ENCODE results near the gene LMBR1.

Gene LMBR1

GRCh38 chr7:156676263-156676662, 216.7 kb downstream of the LMBR1 start:
- no peaks in the 10 kb centered on the region for H3K9me3 ChIP-seq (ENCODE audit: control extremely low read depth in 1 of 5, control insufficient read depth in 4 of 5, insufficient read depth in 2 of 5, low read depth in 1 of 5, low read length in 4 of 5)
- H3K36me3 ChIP-seq (ENCODE audit: control insufficient read depth in 4 of 4, insufficient read depth in 4 of 4, low read length in 3 of 4), result peaks cover 17 to 62% (median 32%) of the 10 kb centered on the region in 4 experiments
- no peak for DNase-seq
- H3K27ac ChIP-seq (ENCODE audit: insufficient read depth in 1 of 2, low read depth in 1 of 2, low read length in 2 of 2, poor library complexity in 1 of 2, severe bottlenecking in 2 of 2), result no peak overlapping the region
- 95% methylated on average over 16 of the region's 19 CpGs for WGBS (ENCODE audit: insufficient coverage)
- ChIA-PET POLR2A (no interaction called here), CTCF (interaction anchor here (2.1 kb wide), 1 partner anchor 11 kb away, joined by 5 read pairs; no protein-coding TSS in a partner anchor)
- no peaks in the 10 kb centered on the region for H3K27me3 ChIP-seq (replicated peaks in 2 of 5; ENCODE audit: control insufficient read depth in 4 of 5, insufficient read depth in 5 of 5, low read length in 4 of 5)
- H3K4me3 ChIP-seq (ENCODE audit: control insufficient read depth in 1 of 7, extremely low read depth in 1 of 7, insufficient read depth in 4 of 7, low read depth in 2 of 7, low read length in 6 of 7), result no peak overlapping the region
- H3K4me1 ChIP-seq (ENCODE audit: control extremely low read depth in 1 of 4, control insufficient read depth in 4 of 4, insufficient read depth in 4 of 4, low read length in 3 of 4), result no peaks in the 10 kb centered on the region

GRCh38 chr7:156675721-156676120, 217.3 kb downstream of the LMBR1 start:
- 99% methylated on average over 7 of the region's 9 CpGs for WGBS (ENCODE audit: insufficient coverage)

GRCh38 chr7:156673902-156674301, 219.1 kb downstream of the LMBR1 start:
- Histone ChIP-seq H3K27ac (ENCODE audit: insufficient read depth in 1 of 2, low read depth in 1 of 2, low read length in 2 of 2, poor library complexity in 1 of 2, severe bottlenecking in 2 of 2) (no peak overlapping the region), H3K36me3 (ENCODE audit: control insufficient read depth in 4 of 4, insufficient read depth in 4 of 4, low read length in 3 of 4) (peaks cover 16 to 53% (median 29%) of the 10 kb centered on the region in 4 experiments), H3K27me3 (replicated peaks in 2 of 5; ENCODE audit: control insufficient read depth in 4 of 5, insufficient read depth in 5 of 5, low read length in 4 of 5) (no peaks in the 10 kb centered on the region), H3K4me3 (ENCODE audit: control insufficient read depth in 1 of 7, extremely low read depth in 1 of 7, insufficient read depth in 4 of 7, low read depth in 2 of 7, low read length in 6 of 7) (no peak overlapping the region), H3K4me1 (ENCODE audit: control extremely low read depth in 1 of 4, control insufficient read depth in 4 of 4, insufficient read depth in 4 of 4, low read length in 3 of 4) (no peaks in the 10 kb centered on the region), H3K9me3 (ENCODE audit: control extremely low read depth in 1 of 5, control insufficient read depth in 4 of 5, insufficient read depth in 2 of 5, low read depth in 1 of 5, low read length in 4 of 5) (no peaks in the 10 kb centered on the region)
- no peak for DNase-seq
- POLR2A ChIA-PET, result no interaction called here
- CTCF ChIA-PET, result no interaction called here
- 94% methylated on average over 6 of the region's 9 CpGs for WGBS (ENCODE audit: insufficient coverage)

More at GRCh38 chr7:156675721-156676120, 217.3 kb downstream of the LMBR1 start:
- Histone ChIP-seq H3K9me3 (ENCODE audit: control extremely low read depth in 1 of 5, control insufficient read depth in 4 of 5, insufficient read depth in 2 of 5, low read depth in 1 of 5, low read length in 4 of 5) (no peaks in the 10 kb centered on the region), H3K4me1 (ENCODE audit: control extremely low read depth in 1 of 4, control insufficient read depth in 4 of 4, insufficient read depth in 4 of 4, low read length in 3 of 4) (no peaks in the 10 kb centered on the region), H3K27me3 (replicated peaks in 2 of 5; ENCODE audit: control insufficient read depth in 4 of 5, insufficient read depth in 5 of 5, low read length in 4 of 5) (no peaks in the 10 kb centered on the region), H3K27ac (ENCODE audit: insufficient read depth in 1 of 2, low read depth in 1 of 2, low read length in 2 of 2, poor library complexity in 1 of 2, severe bottlenecking in 2 of 2) (no peak overlapping the region), H3K36me3 (ENCODE audit: control insufficient read depth in 4 of 4, insufficient read depth in 4 of 4, low read length in 3 of 4) (peaks cover 17 to 59% (median 32%) of the 10 kb centered on the region in 4 experiments), H3K4me3 (ENCODE audit: control insufficient read depth in 1 of 7, extremely low read depth in 1 of 7, insufficient read depth in 4 of 7, low read depth in 2 of 7, low read length in 6 of 7) (no peak overlapping the region)
- DNase-seq, result no peak
- ChIA-PET POLR2A (no interaction called here), CTCF (interaction anchor here (2.1 kb wide), 1 partner anchor 11 kb away, joined by 5 read pairs; no protein-coding TSS in a partner anchor)

- Histone ChIP-seq H3K4me1 (ENCODE audit: control extremely low read depth in 1 of 4, control insufficient read depth in 4 of 4, insufficient read depth in 4 of 4, low read length in 3 of 4) (no peaks in the 10 kb centered on the region), H3K9me3 (ENCODE audit: control extremely low read depth in 1 of 5, control insufficient read depth in 4 of 5, insufficient read depth in 2 of 5, low read depth in 1 of 5, low read length in 4 of 5) (no peaks in the 10 kb centered on the region), H3K4me3 (ENCODE audit: control insufficient read depth in 1 of 7, extremely low read depth in 1 of 7, insufficient read depth in 4 of 7, low read depth in 2 of 7, low read length in 6 of 7) (no peak overlapping the region), H3K27ac (ENCODE audit: insufficient read depth in 1 of 2, low read depth in 1 of 2, low read length in 2 of 2, poor library complexity in 1 of 2, severe bottlenecking in 2 of 2) (no peak overlapping the region), H3K36me3 (ENCODE audit: control insufficient read depth in 4 of 4, insufficient read depth in 4 of 4, low read length in 3 of 4) (peaks cover 15 to 51% (median 25%) of the 10 kb centered on the region in 4 experiments), H3K27me3 (replicated peaks in 2 of 5; ENCODE audit: control insufficient read depth in 4 of 5, insufficient read depth in 5 of 5, low read length in 4 of 5) (no peaks in the 10 kb centered on the region)
- CTCF ChIA-PET, result no interaction called here
- POLR2A ChIA-PET, result no interaction called here
- DNase-seq, result no peak
- 100% methylated on average over 2 of the region's 6 CpGs for WGBS (ENCODE audit: insufficient coverage)
These were observed 219.5 kb downstream of the LMBR1 start for GRCh38 chr7:156673454-156673853.

GRCh38 chr7:156669035-156669828, 223.8 kb downstream of the LMBR1 start:
- no peak overlapping the region for H3K27ac ChIP-seq (ENCODE audit: insufficient read depth in 1 of 2, low read depth in 1 of 2, low read length in 2 of 2, poor library complexity in 1 of 2, severe bottlenecking in 2 of 2)
- ChIA-PET CTCF (no interaction called here), POLR2A (no interaction called here)
- H3K36me3 ChIP-seq (ENCODE audit: control insufficient read depth in 4 of 4, insufficient read depth in 4 of 4, low read length in 3 of 4), result peaks cover 6 to 24% (median 12%) of the 10 kb centered on the region in 4 experiments
- DNase-seq, result no peak
- WGBS (ENCODE audit: insufficient coverage), result 95% methylated on average over 12 of the region's 19 CpGs
- no peaks in the 10 kb centered on the region for H3K9me3 ChIP-seq (ENCODE audit: control extremely low read depth in 1 of 5, control insufficient read depth in 4 of 5, insufficient read depth in 2 of 5, low read depth in 1 of 5, low read length in 4 of 5)
- H3K27me3 ChIP-seq (replicated peaks in 2 of 5; ENCODE audit: control insufficient read depth in 4 of 5, insufficient read depth in 5 of 5, low read length in 4 of 5), result no peaks in the 10 kb centered on the region
- H3K4me1 ChIP-seq (ENCODE audit: control extremely low read depth in 1 of 4, control insufficient read depth in 4 of 4, insufficient read depth in 4 of 4, low read length in 3 of 4), result no peaks in the 10 kb centered on the region
- no peak overlapping the region for H3K4me3 ChIP-seq (ENCODE audit: control insufficient read depth in 1 of 7, extremely low read depth in 1 of 7, insufficient read depth in 4 of 7, low read depth in 2 of 7, low read length in 6 of 7)

GRCh38 chr7:156668130-156668741, 224.7 kb downstream of the LMBR1 start:
- DNase-seq, result no peak
- ChIA-PET CTCF (no interaction called here), POLR2A (no interaction called here)
- no peak overlapping the region for H3K27ac ChIP-seq (ENCODE audit: insufficient read depth in 1 of 2, low read depth in 1 of 2, low read length in 2 of 2, poor library complexity in 1 of 2, severe bottlenecking in 2 of 2)
- peaks cover 6 to 16% (median 8%) of the 10 kb centered on the region in 4 experiments for H3K36me3 ChIP-seq (ENCODE audit: control insufficient read depth in 4 of 4, insufficient read depth in 4 of 4, low read length in 3 of 4)
- H3K4me3 ChIP-seq (ENCODE audit: control insufficient read depth in 1 of 7, extremely low read depth in 1 of 7, insufficient read depth in 4 of 7, low read depth in 2 of 7, low read length in 6 of 7), result no peak overlapping the region
- no peaks in the 10 kb centered on the region for H3K9me3 ChIP-seq (ENCODE audit: control extremely low read depth in 1 of 5, control insufficient read depth in 4 of 5, insufficient read depth in 2 of 5, low read depth in 1 of 5, low read length in 4 of 5)
- WGBS (ENCODE audit: insufficient coverage), result 98% methylated on average over 10 of the region's 13 CpGs
- no peaks in the 10 kb centered on the region for H3K27me3 ChIP-seq (replicated peaks in 2 of 5; ENCODE audit: control insufficient read depth in 4 of 5, insufficient read depth in 5 of 5, low read length in 4 of 5)
- no peaks in the 10 kb centered on the region for H3K4me1 ChIP-seq (ENCODE audit: control extremely low read depth in 1 of 4, control insufficient read depth in 4 of 4, insufficient read depth in 4 of 4, low read length in 3 of 4)

- H3K9me3 ChIP-seq (ENCODE audit: control extremely low read depth in 1 of 5, control insufficient read depth in 4 of 5, insufficient read depth in 2 of 5, low read depth in 1 of 5, low read length in 4 of 5), result no peaks in the 10 kb centered on the region
- ChIA-PET CTCF (interaction anchor here (0.7 kb wide), 1 partner anchor 41 kb away, joined by 3 read pairs; no protein-coding TSS in a partner anchor), POLR2A (interaction anchor here (0.5 kb wide), 1 partner anchor 202 kb away, joined by 4 read pairs; no protein-coding TSS in a partner anchor)
- H3K4me1 ChIP-seq (ENCODE audit: control extremely low read depth in 1 of 4, control insufficient read depth in 4 of 4, insufficient read depth in 4 of 4, low read length in 3 of 4), result no peaks in the 10 kb centered on the region
- no peaks in the 10 kb centered on the region for H3K27me3 ChIP-seq (replicated peaks in 2 of 5; ENCODE audit: control insufficient read depth in 4 of 5, insufficient read depth in 5 of 5, low read length in 4 of 5)
- WGBS (ENCODE audit: insufficient coverage), result 100% methylated on average over 1 of the region's 1 CpG
- H3K36me3 ChIP-seq (ENCODE audit: control insufficient read depth in 4 of 4, insufficient read depth in 4 of 4, low read length in 3 of 4), result peaks cover under 1 to 10% (median 4%) of the 10 kb centered on the region in 4 experiments
- no peak overlapping the region for H3K4me3 ChIP-seq (ENCODE audit: control insufficient read depth in 1 of 7, extremely low read depth in 1 of 7, insufficient read depth in 4 of 7, low read depth in 2 of 7, low read length in 6 of 7)
- H3K27ac ChIP-seq (ENCODE audit: insufficient read depth in 1 of 2, low read depth in 1 of 2, low read length in 2 of 2, poor library complexity in 1 of 2, severe bottlenecking in 2 of 2), result no peak overlapping the region
- no peak for DNase-seq
These were observed 225.9 kb downstream of the LMBR1 start for GRCh38 chr7:156667110-156667426.

All from common myeloid progenitor, CD34-positive (primary cell).